Keratinocyte (primary cell): Measurements from ENCODE around the gene VSIG2. TPM values are rescaled to one million over a fixed set of nuclear protein-coding genes. Genes with fewer than 3 reads are reported as not detected.

ENCODE experiments used
- DNase-seq: peaks from one replicate; pipeline ENCODE4 v3.0.0-alpha.2; 2011; ENCODE audit warnings: low read depth, missing footprints, low spot score
- FAIRE-seq: peaks from 2 replicates; lab custom pipeline; 2011; peaks lifted over from hg19 to GRCh38; lab: Jason Lieb, UNC
- H2AFZ ChIP-seq: 2 replicates; pipeline ENCODE4 v1.6.0; 2012; ENCODE audit warnings: low read length, control low read depth, inconsistent platforms; ENCODE audit not compliant: control insufficient read depth
- H3K27ac ChIP-seq: 2 replicates; pipeline ENCODE4 v1.5.1; 2011; ENCODE audit warnings: low read length; ENCODE audit not compliant: control insufficient read depth, insufficient read depth
- H3K27me3 ChIP-seq: 3 replicates; pipeline ENCODE4 v1.6.0; 2011; ENCODE audit warnings: low read length; ENCODE audit not compliant: control insufficient read depth, insufficient read depth; ENCODE audit errors: extremely low read depth
- H3K36me3 ChIP-seq, 2 experiments: 2 replicates in 1 of 2; 3 replicates in 1 of 2; pipeline ENCODE4 v1.5.1; 2011; ENCODE audit warnings: low read length in 2 of 2, mild to moderate bottlenecking in 1 of 2; ENCODE audit not compliant: control insufficient read depth in 2 of 2, insufficient read depth in 2 of 2; ENCODE audit errors: extremely low read depth in 1 of 2
- H3K4me1 ChIP-seq: 3 replicates; pipeline ENCODE4 v1.5.1; 2011; ENCODE audit warnings: low read length; ENCODE audit not compliant: control insufficient read depth, insufficient read depth; ENCODE audit errors: extremely low read depth
- H3K4me2 ChIP-seq: 3 replicates; pipeline ENCODE4 v1.6.0; 2011; ENCODE audit warnings: low read depth, low read length; ENCODE audit not compliant: control insufficient read depth, insufficient read depth; ENCODE audit errors: extremely low read depth
- H3K4me3 ChIP-seq, 3 experiments: fragments of 200-600 bp in 1 of 3; sonication (generic) in 1 of 3; 2 replicates in 2 of 3; 3 replicates in 1 of 3; pipeline ENCODE4 v1.5.1; 2011 to 2016; ENCODE audit warnings: low read length in 3 of 3, mild to moderate bottlenecking in 3 of 3, control low read depth in 2 of 3, inconsistent platforms in 1 of 3, low read depth in 1 of 3, mixed read lengths in 1 of 3, mixed run types in 1 of 3, moderate library complexity in 1 of 3; ENCODE audit not compliant: control insufficient read depth in 2 of 3, insufficient read depth in 2 of 3; ENCODE audit errors: extremely low read depth in 1 of 3
- H3K79me2 ChIP-seq: 2 replicates; pipeline ENCODE4 v1.6.0; 2012; ENCODE audit warnings: low read length; ENCODE audit not compliant: control insufficient read depth, insufficient read depth
- H3K9ac ChIP-seq: 3 replicates; pipeline ENCODE4 v1.6.0; 2011; ENCODE audit warnings: low read length; ENCODE audit not compliant: control insufficient read depth, insufficient read depth; ENCODE audit errors: extremely low read depth
- H3K9me1 ChIP-seq: 3 replicates; pipeline ENCODE4 v1.6.0; 2011; ENCODE audit warnings: low read length; ENCODE audit not compliant: control insufficient read depth, insufficient read depth; ENCODE audit errors: extremely low read depth
- H3K9me3 ChIP-seq: 2 replicates; pipeline ENCODE4 v1.5.1; 2012; ENCODE audit warnings: low read depth, low read length; ENCODE audit not compliant: control insufficient read depth
- H4K20me1 ChIP-seq: 3 replicates; pipeline ENCODE4 v1.6.0; 2011; ENCODE audit warnings: low read length; ENCODE audit not compliant: control insufficient read depth, insufficient read depth; ENCODE audit errors: extremely low read depth
- CTCF ChIP-seq, 3 experiments: IDR thresholded peaks in 1 of 3; conservative IDR thresholded peaks in 1 of 3; optimal IDR thresholded peaks in 1 of 3; 2 replicates in 2 of 3; 3 replicates in 1 of 3; pipeline versions ENCODE3 to v1.5.1; 2011; ENCODE audit warnings: low read length in 3 of 3, mild to moderate bottlenecking in 3 of 3, moderate library complexity in 2 of 3, control low read depth in 1 of 3, inconsistent platforms in 1 of 3; ENCODE audit not compliant: insufficient read depth in 2 of 3; ENCODE audit errors: extremely low read depth in 1 of 3
- EZH2 ChIP-seq: IDR thresholded peaks from one replicate; pipeline ENCODE4 v1.6.1; 2012; ENCODE audit warnings: inconsistent platforms, mild to moderate bottlenecking, low read length, moderate library complexity
- dilution Hi-C: fragments of 300-500 bp; cut with MboI; formaldehyde crosslinking; loops from one replicate; pipeline ENCODE4 v1.7.0; 2020; ENCODE audit warnings: low sequenced_read_pairs; ENCODE audit not compliant: extremely low pct_ligation_motif_present
- polyA plus RNA-seq, 5 experiments: library from polyadenylated mRNA; depleted of rRNA in 3 of 5; stranded (reverse) in 3 of 5; stranded (forward) in 1 of 5; unstranded in 1 of 5; fragments of >200 nt; gene quantifications; 1 replicate in 1 of 5; 2 replicates in 3 of 5; 3 replicates in 1 of 5; pipeline versions ENCODE4 v1.2.1 to v1.2.3, GENCODE V29; 2011 to 2012; ENCODE audit warnings: missing spikeins in 2 of 5, low read depth in 1 of 5, low replicate concordance in 1 of 5

The VSIG2 gene
- polyA plus RNA-seq, 1 donor (not counting 4 experiments of a cell fraction or from before 2014, with no cell fraction given), result not detected

GRCh38 chr11:124745270-124745834, 6.7 kb downstream of the VSIG2 start:
- dilution Hi-C loops, result no loop called here
- H3K27me3 ChIP-seq, result peaks cover 38% of the 10 kb centered on the region

GRCh38 chr11:124743050-124743449, 9.0 kb downstream of the VSIG2 start:
- no peak overlapping the region for H3K4me2 ChIP-seq
- no peak overlapping the region for H3K4me3 ChIP-seq
- no peak overlapping the region for H3K9ac ChIP-seq
- H3K27me3 ChIP-seq, result peaks cover 59% of the 10 kb centered on the region
- H3K9me1 ChIP-seq, result no peaks in the 10 kb centered on the region
- no peak overlapping the region for H2AFZ ChIP-seq
- no peaks in the 10 kb centered on the region for H4K20me1 ChIP-seq
- peaks cover 15% of the 10 kb centered on the region for H3K4me1 ChIP-seq
- H3K27ac ChIP-seq, result no peak overlapping the region
- H3K9me3 ChIP-seq, result no peaks in the 10 kb centered on the region
- no peak for DNase-seq
- no peaks in the 10 kb centered on the region for H3K36me3 ChIP-seq
- no peak for FAIRE-seq
- dilution Hi-C loops, result no loop called here
- H3K79me2 ChIP-seq, result no peaks in the 10 kb centered on the region
- TF ChIP-seq EZH2, result no peak
- TF ChIP-seq CTCF (optimal IDR thresholded peaks at IDR 0.05 in 1 of 3, IDR thresholded peaks at IDR 0.05 in 1 of 3, conservative IDR thresholded peaks at IDR 0.05 in 1 of 3; ENCODE audit: extremely low read depth in 1 of 3, insufficient read depth in 2 of 3, low read length in 3 of 3), result no peak

More at GRCh38 chr11:124745270-124745834, 6.7 kb downstream of the VSIG2 start:
- TF ChIP-seq CTCF (optimal IDR thresholded peaks at IDR 0.05 in 1 of 3, IDR thresholded peaks at IDR 0.05 in 1 of 3, conservative IDR thresholded peaks at IDR 0.05 in 1 of 3; ENCODE audit: extremely low read depth in 1 of 3, insufficient read depth in 2 of 3, low read length in 3 of 3) (no peak), EZH2 (peak; percentile 48)
- H3K9me1 ChIP-seq, result no peaks in the 10 kb centered on the region
- H3K36me3 ChIP-seq, result no peaks in the 10 kb centered on the region
- H3K9me3 ChIP-seq, result no peaks in the 10 kb centered on the region
- no peaks in the 10 kb centered on the region for H3K79me2 ChIP-seq
- no peaks in the 10 kb centered on the region for H4K20me1 ChIP-seq
- H3K9ac ChIP-seq, result no peak overlapping the region
- no peak overlapping the region for H3K27ac ChIP-seq
- H3K4me2 ChIP-seq, result peak overlapping the region; percentile 97
- FAIRE-seq (no peak), DNase-seq (no peak)
- peaks cover 11% of the 10 kb centered on the region for H3K4me1 ChIP-seq
- H2AFZ ChIP-seq, result no peak overlapping the region
- peak overlapping the region in 2 of 3 experiments; percentile 69 to 70 for H3K4me3 ChIP-seq
